AML-193 (cell line): Measurements from ENCODE around the gene CNTN5.
A peak's percentile ranks its signal among the peaks of the same experiment; 100 is the strongest.
"Not testable (repeated sequence)": the region's sequence is repeated elsewhere in the genome, so short reads cannot be mapped to it uniquely, and the experiment has no call there.

ENCODE experiments used
- DNase-seq, 2 experiments: peaks; one replicate each; lab custom pipeline; 2025; lab: John Stamatoyannopoulos, UW

The CNTN5 gene

DNA sequence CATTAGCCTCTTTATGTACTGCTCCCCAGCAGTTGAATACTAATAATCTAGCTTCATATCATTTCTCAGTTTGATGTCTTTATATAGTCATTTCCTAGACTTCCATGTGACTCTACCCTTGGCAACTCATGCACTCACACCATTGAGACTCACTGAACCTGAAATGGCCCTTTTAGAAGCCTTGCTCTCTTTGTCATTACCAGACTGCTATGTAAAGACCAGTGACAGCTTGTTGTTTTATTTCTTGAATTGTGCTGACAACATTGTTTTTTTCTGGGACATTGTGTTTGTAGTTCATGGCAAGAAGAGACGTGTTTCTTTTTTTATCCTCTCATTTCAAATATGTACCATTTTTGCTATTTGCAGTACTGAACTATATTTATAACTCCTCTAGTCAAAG lies 256.5 kb downstream of the CNTN5 start:
- DNase-seq, result no peak

DNA sequence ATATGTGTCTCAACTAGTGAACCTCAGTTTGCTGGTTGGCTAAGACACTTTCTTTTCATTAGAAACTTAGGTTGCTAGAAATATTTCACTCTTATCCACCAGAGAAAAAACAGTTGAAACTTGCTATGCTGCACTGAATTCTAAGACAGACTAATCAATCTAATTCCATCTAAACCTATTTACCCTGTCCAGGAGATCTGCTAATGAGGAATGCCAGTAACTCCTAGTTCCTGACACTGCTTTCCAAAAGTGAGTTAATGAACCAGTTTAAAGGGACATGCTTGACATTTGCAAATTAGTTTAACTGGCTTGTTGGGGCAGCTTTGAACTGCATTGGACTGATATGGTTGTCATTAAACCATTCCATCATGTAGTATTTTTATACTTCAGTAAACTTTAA lies 258.5 kb downstream of the CNTN5 start:
- no peak for DNase-seq

DNA sequence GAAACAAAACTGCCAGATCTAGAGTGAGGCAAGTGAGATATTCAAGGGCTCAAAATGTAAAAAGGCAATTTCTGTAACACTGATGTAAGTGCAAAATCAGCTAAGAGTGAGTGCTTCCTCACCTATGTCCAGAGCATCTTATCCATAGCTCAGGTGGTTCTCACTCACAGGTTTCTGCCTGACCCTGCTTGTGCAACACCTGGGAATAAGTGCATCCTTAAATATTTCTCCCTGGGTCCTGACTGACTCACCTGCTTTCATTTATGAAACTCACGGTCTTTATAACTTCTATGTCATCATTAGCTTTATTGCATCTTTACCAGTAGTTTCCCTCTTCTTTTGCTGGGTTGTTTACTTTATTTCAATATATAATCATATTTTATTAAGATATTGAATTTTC lies 260.6 kb downstream of the CNTN5 start:
- DNase-seq, result no peak

DNA sequence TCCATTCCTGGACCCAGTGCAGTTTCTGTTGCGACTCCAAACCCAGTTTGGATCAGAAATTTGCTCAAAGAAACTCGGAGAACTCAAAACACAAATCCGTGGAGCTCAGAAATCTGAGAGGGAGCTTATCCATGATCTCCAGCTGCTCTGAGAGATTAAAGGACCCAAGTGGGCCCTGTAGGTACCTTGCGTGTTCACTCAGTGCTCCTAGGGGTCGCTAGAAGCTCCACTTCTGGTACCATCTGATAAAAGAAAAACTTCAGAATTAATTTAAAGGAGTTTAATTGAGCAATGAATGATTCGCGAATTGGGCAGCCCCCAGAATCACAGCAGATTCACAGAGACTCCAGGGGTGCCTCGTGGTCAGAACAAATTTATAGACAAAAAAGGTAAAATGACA lies 277.2 kb downstream of the CNTN5 start:
- DNase-seq, result not testable (repeated sequence)

DNA sequence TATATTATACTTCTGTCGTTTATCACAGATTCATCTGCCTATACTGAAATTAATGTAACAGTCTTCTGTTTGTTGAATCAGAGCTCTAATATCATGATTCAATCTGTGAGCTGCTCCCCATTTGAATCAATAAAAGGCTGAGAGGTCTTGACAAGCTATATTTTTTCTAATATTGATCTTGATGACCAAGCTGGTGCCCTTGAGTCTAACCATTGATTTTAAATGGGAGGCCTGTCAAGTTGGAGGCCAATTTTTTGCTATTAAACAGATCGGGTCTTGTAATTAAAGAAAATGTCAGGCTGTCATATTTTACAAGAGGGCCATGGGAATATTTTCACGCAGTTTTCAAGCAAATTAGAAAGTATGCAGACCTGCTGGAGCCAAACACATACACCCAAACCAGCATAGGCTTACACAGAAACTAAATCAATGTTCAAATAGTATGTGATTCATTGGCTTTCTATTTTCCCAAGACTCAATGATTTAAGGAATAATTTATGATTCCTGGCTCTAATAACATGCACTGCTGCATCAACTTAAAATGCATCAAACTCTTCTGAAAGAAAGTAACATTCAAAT lies 286.9 kb downstream of the CNTN5 start:
- no peak for DNase-seq

DNA sequence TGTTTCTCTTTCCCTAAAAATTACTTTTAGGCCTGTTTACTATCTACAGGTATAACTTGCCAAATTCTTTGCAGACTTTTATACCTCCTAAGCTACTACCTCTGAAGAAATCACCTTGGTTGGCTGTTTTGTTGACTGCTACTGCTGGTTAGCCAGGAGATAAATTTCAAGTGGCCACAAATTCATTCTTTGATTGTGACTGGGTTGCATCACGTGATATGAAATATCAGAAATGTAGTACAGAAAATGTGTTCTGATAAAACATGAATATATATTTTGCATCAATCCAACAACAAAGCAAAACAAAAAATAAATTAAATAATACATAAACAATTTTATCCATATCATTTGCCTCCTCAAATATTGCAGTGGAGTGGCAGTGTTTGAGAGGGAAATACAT lies 291.1 kb downstream of the CNTN5 start:
- no peak for DNase-seq

DNA sequence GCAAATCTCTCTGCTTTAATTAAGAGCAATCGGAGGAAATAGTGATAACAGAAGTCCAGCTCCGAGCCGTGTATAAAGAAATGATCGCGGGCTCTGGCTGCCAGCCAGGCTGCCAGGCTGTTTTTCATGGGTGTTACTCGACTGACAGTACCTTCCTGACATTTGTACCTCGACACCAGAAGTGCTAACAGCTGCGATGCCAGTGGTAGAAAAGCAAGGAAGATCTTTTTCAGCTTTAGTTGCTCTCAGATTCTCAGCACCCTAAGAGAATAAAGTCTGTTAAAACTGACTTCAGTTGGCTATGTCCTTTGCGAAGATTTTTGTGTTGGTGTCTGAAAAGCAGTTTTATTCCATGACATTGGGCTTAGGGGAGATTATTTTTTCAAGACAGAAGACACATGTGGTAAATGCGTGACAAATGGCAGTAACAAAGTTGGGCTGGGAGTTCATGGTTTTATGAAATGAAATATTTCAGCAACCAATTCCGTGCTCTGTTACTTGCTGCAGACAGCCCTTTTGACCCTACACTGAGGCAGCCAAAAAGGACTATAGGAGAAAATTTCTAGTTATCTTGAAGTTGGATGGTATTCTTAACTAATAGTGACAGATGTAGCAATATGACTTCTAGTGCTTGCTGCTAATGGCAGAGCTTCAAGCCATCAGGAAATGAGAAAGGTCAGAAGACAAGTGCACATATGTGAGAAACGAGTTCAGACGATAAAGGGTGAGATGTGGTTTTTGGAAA lies 296.2 kb downstream of the CNTN5 start:
- no peak for DNase-seq

DNA sequence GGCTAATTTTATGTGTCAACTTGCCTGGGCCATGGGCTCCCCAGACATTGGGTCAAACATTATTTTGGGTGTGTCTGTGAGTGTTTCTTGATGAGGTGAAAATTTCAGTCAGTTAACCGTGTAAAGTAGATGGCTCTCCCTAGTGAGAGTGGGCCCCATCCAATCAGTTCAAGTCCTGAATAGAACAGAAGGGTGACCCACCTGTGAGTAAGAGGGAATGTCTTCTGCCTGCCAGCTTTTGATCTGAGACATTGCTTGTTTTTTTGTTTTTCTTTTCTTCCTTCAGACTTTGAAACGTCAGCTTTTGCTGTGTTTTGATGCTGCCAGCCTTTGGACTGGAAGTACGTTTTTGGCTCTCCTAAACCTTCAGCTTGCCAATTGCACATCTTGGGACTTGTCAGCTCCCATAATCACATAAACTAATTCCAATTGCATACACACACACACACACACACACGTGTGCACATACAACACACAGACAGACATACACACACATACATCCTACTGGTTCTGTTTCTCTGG lies 300.1 kb downstream of the CNTN5 start:
- no peak for DNase-seq

DNA sequence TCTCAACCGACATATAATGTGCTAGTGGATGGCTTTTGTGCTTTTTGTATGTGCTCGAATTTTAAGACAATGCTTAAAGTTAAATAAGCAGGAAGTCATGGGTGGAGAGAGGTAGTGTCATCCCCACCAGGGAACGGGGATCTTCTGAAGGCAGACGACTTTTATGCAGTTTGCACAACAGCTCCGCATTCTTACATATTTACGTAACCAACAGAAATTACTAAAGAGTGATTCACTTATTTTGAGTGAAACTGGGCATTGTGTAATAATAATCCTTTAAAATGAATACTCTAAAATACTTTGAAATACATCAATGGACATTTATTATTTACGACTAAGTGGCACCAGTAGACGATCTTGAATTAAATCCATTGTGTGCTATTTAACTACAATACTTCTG lies 305.1 kb downstream of the CNTN5 start:
- DNase-seq, result peak; percentile 59 to 70

DNA sequence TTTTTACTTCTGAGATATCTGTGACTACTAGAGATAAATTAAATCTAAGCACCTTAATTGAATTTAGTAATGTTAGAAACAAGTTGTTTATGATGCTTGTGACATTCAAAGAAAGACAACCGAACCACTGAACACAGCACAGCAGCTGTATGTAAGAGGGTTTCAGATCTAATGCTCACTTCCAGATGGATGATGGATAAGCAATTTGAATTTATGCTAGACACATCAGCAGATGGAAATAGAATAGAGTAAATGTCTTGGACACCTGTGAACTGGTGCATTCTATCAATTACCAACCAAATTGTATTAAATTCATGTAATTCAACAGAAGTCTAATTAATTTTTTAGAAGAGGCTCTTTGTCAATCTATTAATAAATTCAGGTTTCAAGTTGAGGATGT lies 306.3 kb downstream of the CNTN5 start:
- no peak for DNase-seq

GRCh38 chr11:99327527-99327926 lies 306.8 kb downstream of the CNTN5 start:
- DNase-seq, result no peak

- DNase-seq, result no peak
Measured at GRCh38 chr11:99333621-99334020, 312.9 kb downstream of the CNTN5 start.

DNA sequence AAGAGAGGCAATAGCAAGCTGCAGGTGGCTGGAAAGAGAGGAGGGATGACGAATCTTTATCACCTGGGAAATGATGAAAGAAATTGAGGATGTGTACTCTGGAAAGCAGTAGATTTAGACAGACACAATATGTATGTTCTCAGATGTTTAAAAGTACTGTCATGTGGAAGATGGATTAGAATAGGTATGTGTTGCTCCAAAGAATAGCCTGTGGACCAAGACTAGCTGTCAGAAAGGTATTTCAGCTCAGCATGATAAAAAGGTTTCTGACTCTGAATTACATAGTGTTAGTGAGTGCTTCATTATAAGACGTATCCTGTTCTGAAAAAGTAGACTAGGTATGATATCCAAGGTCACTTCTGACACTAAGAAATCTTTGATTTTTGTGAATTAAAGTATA lies 322.4 kb downstream of the CNTN5 start:
- no peak for DNase-seq

GRCh38 chr11:99349151-99349673 lies 328.5 kb downstream of the CNTN5 start:
- no peak for DNase-seq

- no peak for DNase-seq
Measured at GRCh38 chr11:99351624-99352023, 330.9 kb downstream of the CNTN5 start.

- DNase-seq, result no peak
Measured at GRCh38 chr11:99352642-99353041, 331.9 kb downstream of the CNTN5 start.

- DNase-seq, result peak in 1 of 2 experiments; percentile 6
Measured at GRCh38 chr11:99366546-99366945, 345.8 kb downstream of the CNTN5 start.

GRCh38 chr11:99368583-99368982 lies 347.8 kb downstream of the CNTN5 start:
- DNase-seq, result no peak

- no peak for DNase-seq
Measured at GRCh38 chr11:99370549-99371216, 349.9 kb downstream of the CNTN5 start.

DNA sequence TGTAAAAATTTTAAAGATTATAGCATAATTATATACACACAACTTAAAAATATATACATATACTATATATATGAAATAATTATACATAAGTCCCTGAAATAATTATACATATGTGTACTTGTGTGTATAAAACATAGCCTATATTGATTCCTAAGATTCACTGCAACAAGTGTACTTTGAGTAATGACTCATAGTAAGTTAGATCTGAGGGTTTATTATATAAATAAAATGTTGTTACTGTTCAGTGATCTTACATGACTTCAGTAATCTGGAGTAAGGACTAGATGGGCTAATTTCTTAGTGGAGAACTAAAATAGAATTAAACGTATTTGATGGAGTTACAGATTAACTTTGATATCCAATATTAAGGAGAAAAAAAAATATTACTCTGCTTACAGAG lies 350.5 kb downstream of the CNTN5 start:
- DNase-seq, result no peak

DNA sequence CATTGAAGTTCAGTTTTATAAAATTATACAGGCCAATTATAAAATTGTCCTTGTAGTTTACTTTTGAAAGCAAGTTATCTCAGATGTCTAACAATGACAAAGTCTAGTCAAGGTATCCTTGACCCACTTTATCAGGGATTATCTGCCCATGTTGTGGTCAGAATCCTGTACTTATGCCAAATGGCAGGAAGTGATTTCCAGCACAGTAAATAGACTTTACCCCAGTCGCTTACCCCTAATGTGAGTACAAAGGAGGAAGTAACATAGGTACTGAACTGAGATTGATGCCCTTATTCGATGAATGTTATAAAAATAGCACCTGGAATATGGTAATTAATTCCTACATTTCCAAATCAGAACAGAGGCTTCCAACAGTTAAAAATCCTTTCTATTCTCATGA lies 355.7 kb downstream of the CNTN5 start:
- DNase-seq, result no peak

DNA sequence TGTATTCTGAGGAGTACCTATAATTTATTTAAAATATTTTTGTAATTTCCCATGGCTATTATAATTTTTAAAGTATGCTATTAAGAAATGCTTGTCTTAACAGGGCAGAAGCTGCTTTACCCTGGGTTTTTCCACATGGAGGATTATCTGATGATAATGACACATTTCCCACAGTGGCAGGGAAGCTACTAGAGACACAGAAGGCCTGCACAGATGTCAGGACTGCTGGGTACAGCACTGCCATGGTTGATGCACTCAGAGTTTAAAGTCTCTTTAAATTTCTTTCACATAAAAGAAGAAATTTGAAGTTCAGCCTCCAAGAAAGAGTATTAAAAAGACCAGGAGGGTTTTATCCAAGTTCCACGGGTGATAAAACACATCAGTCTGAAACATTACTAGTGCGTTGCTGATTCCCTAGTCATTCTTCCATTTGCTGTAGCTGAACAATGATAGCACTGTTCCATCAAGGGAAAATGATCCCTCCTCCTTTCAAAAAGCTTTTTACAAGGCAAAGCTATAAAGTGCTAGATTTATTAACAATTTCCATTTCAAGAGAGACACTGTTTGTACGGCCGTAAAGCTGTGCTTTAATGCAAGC lies 363.0 kb downstream of the CNTN5 start:
- no peak for DNase-seq

- DNase-seq, result no peak
Measured at GRCh38 chr11:99391245-99391644, 370.5 kb downstream of the CNTN5 start.
